GM12874 (cell line): ENCODE data around the gene ZC3H18.

ENCODE experiments used
- TF ChIP-seq, protein P1 (sequence below): IDR thresholded peaks from 2 replicates; pipeline ENCODE4 v1.5.1; 2011; ENCODE audit warnings: low read depth, mild to moderate bottlenecking, control low read depth, low read length, moderate library complexity; ENCODE audit not compliant: insufficient read depth

Gene ZC3H18

DNA sequence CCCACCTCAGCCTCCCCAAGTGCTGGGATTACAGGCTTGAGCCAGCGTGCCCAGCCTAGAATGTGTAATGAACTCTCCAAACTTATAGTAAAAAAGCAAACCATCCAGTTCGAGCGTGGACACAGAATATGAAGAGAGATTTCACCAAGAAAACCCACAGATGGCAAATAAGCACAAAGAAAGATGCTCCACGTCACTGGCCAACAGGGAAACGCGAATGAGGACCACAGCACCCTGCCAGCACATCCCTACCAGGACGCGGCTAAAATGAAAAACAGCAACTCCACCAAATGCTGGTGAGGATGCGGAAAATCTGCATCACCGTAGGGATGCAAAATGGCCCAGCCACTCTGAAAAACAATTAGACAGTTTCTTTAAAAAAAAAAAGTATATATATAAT is 91.3 kb downstream of the ZC3H18 start:
- TF ChIP-seq, protein P1, sequence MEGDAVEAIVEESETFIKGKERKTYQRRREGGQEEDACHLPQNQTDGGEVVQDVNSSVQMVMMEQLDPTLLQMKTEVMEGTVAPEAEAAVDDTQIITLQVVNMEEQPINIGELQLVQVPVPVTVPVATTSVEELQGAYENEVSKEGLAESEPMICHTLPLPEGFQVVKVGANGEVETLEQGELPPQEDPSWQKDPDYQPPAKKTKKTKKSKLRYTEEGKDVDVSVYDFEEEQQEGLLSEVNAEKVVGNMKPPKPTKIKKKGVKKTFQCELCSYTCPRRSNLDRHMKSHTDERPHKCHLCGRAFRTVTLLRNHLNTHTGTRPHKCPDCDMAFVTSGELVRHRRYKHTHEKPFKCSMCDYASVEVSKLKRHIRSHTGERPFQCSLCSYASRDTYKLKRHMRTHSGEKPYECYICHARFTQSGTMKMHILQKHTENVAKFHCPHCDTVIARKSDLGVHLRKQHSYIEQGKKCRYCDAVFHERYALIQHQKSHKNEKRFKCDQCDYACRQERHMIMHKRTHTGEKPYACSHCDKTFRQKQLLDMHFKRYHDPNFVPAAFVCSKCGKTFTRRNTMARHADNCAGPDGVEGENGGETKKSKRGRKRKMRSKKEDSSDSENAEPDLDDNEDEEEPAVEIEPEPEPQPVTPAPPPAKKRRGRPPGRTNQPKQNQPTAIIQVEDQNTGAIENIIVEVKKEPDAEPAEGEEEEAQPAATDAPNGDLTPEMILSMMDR, result no peak

GRCh38 chr16:88662222-88662842 is 92.1 kb downstream of the ZC3H18 start:
- TF ChIP-seq, protein P1, result no peak

- TF ChIP-seq, protein P1, result peak; percentile 19; the same call in 1 of the 2 replicates
Observed at GRCh38 chr16:88662843-88663606, 92.8 kb downstream of the ZC3H18 start, which contains the start of gene MVD. TSS of gene MVD (minus strand) at chr16:88663091. CDS start at chr16:88663080, 11 bp downstream.

DNA sequence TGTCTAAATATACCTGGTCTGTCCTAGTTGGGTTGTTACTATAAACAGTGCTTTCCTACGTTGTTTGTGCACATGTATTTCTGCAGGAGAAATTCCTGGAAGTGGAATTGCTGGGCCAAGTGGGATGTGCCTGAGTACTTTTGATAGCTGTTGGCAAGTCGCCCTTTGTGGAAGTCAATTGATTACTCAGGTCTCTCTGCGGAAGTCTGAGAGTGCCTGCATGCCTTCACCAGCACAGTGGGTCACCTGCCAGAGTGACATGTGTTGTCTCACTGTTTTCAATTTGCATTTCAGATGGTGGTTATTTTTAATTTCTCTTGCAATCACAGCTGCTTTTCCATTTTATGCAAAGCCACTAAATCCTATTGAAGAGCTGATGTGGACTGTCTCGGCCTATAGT is 94.9 kb downstream of the ZC3H18 start:
- TF ChIP-seq, protein P1, result no peak

GRCh38 chr16:88665570-88665969 is 95.4 kb downstream of the ZC3H18 start:
- TF ChIP-seq, protein P1, result no peak

DNA sequence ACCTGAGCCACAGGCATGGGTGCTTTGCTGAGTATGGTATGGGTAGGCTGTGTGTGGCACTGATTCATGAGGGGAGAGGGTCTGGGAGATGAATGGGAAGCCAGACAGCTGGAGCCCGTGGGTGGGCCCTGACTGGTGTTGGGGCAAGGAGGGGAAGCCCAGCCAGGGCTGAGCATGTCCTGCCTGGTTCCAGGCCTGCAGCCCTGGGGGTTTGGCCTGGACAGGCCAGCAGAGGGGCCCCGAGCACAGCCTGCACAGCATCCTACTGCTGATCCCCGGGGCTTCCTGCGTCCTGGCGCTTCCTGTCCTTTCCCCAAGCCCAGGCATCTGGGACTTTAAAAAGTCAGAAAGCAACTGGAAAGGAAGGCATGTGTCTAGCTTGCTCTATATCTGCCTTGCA is 97.3 kb downstream of the ZC3H18 start:
- TF ChIP-seq, protein P1, result no peak

DNA sequence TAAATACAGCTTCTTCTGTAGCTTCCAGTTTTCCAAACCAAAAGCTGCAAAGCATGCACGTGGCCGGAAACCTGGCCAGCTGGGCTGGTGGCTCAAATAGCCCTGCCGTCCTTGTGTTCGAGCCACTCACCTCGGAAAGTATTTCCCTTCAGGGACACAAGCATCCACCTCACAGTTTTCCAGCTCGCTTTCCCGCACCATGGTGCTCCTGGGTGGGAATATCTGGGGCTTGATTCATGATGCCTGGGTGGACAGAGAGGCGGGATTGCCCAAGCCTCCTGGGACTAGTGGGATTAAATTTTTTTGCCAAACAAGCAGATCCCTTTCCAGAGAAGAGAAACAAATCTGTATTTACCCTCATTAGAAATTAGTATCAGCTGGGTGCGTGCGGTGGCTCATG is 99.8 kb downstream of the ZC3H18 start:
- TF ChIP-seq, protein P1, result no peak
